HepG2 (cell line): ENCODE data around the gene PPP2R2D. TPM values are rescaled to one million over a fixed set of nuclear protein-coding genes. Genes with fewer than 3 reads are reported as not detected.

ENCODE experiments used
- CBFB ChIP-seq: sonication (generic); formaldehyde crosslinking; IDR thresholded peaks from 2 replicates; pipeline ENCODE4 v1.4.0; 2020; ENCODE audit warnings: missing genetic modification reagents
- ELF4 ChIP-seq: sonication (generic); formaldehyde crosslinking; IDR thresholded peaks from 2 replicates; pipeline ENCODE4 v1.5.0; 2020; ENCODE audit warnings: missing genetic modification reagents, mild to moderate bottlenecking, moderate library complexity, borderline replicate concordance
- GPBP1L1 ChIP-seq: sonication (generic); formaldehyde crosslinking; IDR thresholded peaks from 2 replicates; pipeline ENCODE4 v1.5.0; 2020; ENCODE audit warnings: mild to moderate bottlenecking, missing genetic modification reagents
- IRX3 ChIP-seq: sonication (generic); formaldehyde crosslinking; IDR thresholded peaks from 2 replicates; pipeline ENCODE4 v1.8.1; 2023; ENCODE audit warnings: mild to moderate bottlenecking, low read depth, missing genetic modification reagents, borderline replicate concordance
- KLF6 ChIP-seq: IDR thresholded peaks from 2 replicates; pipeline ENCODE4 v1.8.0; 2016; ENCODE audit warnings: missing biosample characterization, missing genetic modification reagents
- REL ChIP-seq: sonication (generic); formaldehyde crosslinking; conservative IDR thresholded peaks from 2 replicates; pipeline ENCODE4 v1.8.0; 2022; ENCODE audit warnings: mild to moderate bottlenecking, missing genetic modification reagents, moderate library complexity
- RXRA ChIP-seq: sonication (generic); formaldehyde crosslinking; IDR thresholded peaks from 2 replicates; pipeline ENCODE4 v1.5.1; 2020; ENCODE audit warnings: missing genetic modification reagents
- SKI ChIP-seq: fragments of 450-650 bp; IDR thresholded peaks from one replicate; pipeline ENCODE4 v1.6.1; 2018; ENCODE audit warnings: mild to moderate bottlenecking; ENCODE audit not compliant: partially characterized antibody
- SNAPC5 ChIP-seq: sonication (generic); formaldehyde crosslinking; IDR thresholded peaks from 2 replicates; pipeline ENCODE4 v1.8.1; 2023; ENCODE audit warnings: mild to moderate bottlenecking, missing genetic modification reagents, borderline replicate concordance
- SP4 ChIP-seq: sonication (generic); formaldehyde crosslinking; IDR thresholded peaks from 2 replicates; pipeline ENCODE4 v1.8.1; 2023; ENCODE audit warnings: mild to moderate bottlenecking, missing genetic modification reagents
- ZFAT ChIP-seq: sonication (generic); formaldehyde crosslinking; conservative IDR thresholded peaks from 2 replicates; pipeline ENCODE4 v1.8.1; 2023; ENCODE audit warnings: missing genetic modification reagents, inconsistent platforms
- ZNF550 ChIP-seq: sonication (generic); formaldehyde crosslinking; IDR thresholded peaks from 2 replicates; pipeline ENCODE4 v1.4.0; 2020; ENCODE audit warnings: mild to moderate bottlenecking, missing genetic modification reagents, borderline replicate concordance
- ZNF687 ChIP-seq: sonication (generic); formaldehyde crosslinking; IDR thresholded peaks from 2 replicates; pipeline ENCODE4 v1.5.1; 2020; ENCODE audit warnings: mild to moderate bottlenecking, missing genetic modification reagents, moderate library complexity
- ZNF704 ChIP-seq: sonication (generic); formaldehyde crosslinking; IDR thresholded peaks from 2 replicates; pipeline ENCODE4 v1.8.1; 2023; ENCODE audit warnings: mild to moderate bottlenecking, inconsistent platforms, moderate library complexity, missing genetic modification reagents, borderline replicate concordance
- ZNF776 ChIP-seq: sonication (generic); formaldehyde crosslinking; IDR thresholded peaks from 2 replicates; pipeline ENCODE4 v1.4.0; 2020; ENCODE audit warnings: mild to moderate bottlenecking, missing genetic modification reagents
- ZNF816 ChIP-seq: sonication (generic); formaldehyde crosslinking; IDR thresholded peaks from 2 replicates; pipeline ENCODE4 v1.8.0; 2022; ENCODE audit warnings: missing genetic modification reagents, mild to moderate bottlenecking, borderline replicate concordance
- ZXDC ChIP-seq: sonication (generic); formaldehyde crosslinking; IDR thresholded peaks from 2 replicates; pipeline ENCODE4 v1.5.0; 2020; ENCODE audit warnings: mild to moderate bottlenecking, missing genetic modification reagents
- polyA plus RNA-seq, 8 experiments: library from polyadenylated mRNA; depleted of rRNA in 3 of 8; stranded (reverse) in 7 of 8; unstranded in 1 of 8; fragments of >200 nt; fragmentation: Illumina TruSeq in 4 of 8; extraction: Trizol in 4 of 8; gene quantifications; 2 replicates each; pipeline versions ENCODE4 v1.2.1 to v1.2.3, GENCODE V29; 2011 to 2016; ENCODE audit warnings: low read depth in 4 of 8, missing spikeins in 1 of 8, mixed read lengths in 1 of 8; ENCODE audit not compliant: insufficient read depth in 1 of 8
- total RNA-seq, 5 experiments: library from RNA; depleted of rRNA; stranded (reverse); fragments of >200 nt; fragmentation: Illumina TruSeq; extraction: Trizol; gene quantifications; 2 replicates each; pipeline ENCODE4 v1.2.3, GENCODE V29; 2016; ENCODE audit warnings: low read depth in 1 of 5

The PPP2R2D gene
- total and polyA plus RNA-seq, 2 of the 13 experiments (the other 11 are each of a cell fraction or from before 2014, with no cell fraction given), result 32.7 to 33.2 TPM

GRCh38 chr10:131981429-131982184 lies 80.8 kb downstream of the PPP2R2D start, which contains the start of gene BNIP3 (continued):
- peak; percentile 74 for TF ChIP-seq ZNF776
- TF ChIP-seq CBFB (CRISPR knock-in tag), result 0 out of 2 replicates have a peak, but pooled peaks have one; percentile 47
- TF ChIP-seq ZNF816 (CRISPR knock-in tag), result 0 out of 2 replicates have a peak, but pooled peaks have one; percentile 72
- peak; percentile 69; the same call in 1 of the 2 replicates for TF ChIP-seq ZFAT
- 0 out of 2 replicates have a peak, but pooled peaks have one; percentile 44 for TF ChIP-seq RXRA (CRISPR knock-in tag)
- 0 out of 2 replicates have a peak, but pooled peaks have one; percentile 46 for TF ChIP-seq ELF4
- peak; percentile 89 for TF ChIP-seq KLF6 (CRISPR knock-in tag)
- TF ChIP-seq SP4 (CRISPR knock-in tag), result peak; percentile 83; the same call in 1 of the 2 replicates
- TF ChIP-seq ZXDC (CRISPR knock-in tag), result peak; percentile 58; the same call in 1 of the 2 replicates
- peak; percentile 80; the same call in 1 of the 2 replicates for TF ChIP-seq REL (CRISPR knock-in tag)
- TF ChIP-seq SKI, result peak; percentile 39
- peak; percentile 85; the same call in 1 of the 2 replicates for TF ChIP-seq SNAPC5 (CRISPR knock-in tag)
- TF ChIP-seq ZNF704 (CRISPR knock-in tag), result peak; percentile 67; the same call in 1 of the 2 replicates
- TF ChIP-seq ZNF550 (CRISPR knock-in tag), result no peak
- no peak for TF ChIP-seq GPBP1L1 (CRISPR knock-in tag)
- peak; percentile 79 for TF ChIP-seq IRX3
- TF ChIP-seq ZNF687 (CRISPR knock-in tag), result peak; percentile 83
